ENCODE results near the gene SERINC2.
A peak's percentile ranks its signal among the peaks of the same experiment; 100 is the strongest.

SERINC2 gene

GRCh38 chr1:31409946-31410858, 2.8 kb upstream of the SERINC2 start:
- DNase-seq (ENCODE audit: extremely low spot score), result no peak
- TF ChIP-seq ELF4 (IDR thresholded peaks at IDR 0.05) (no peak), SUZ12 (IDR thresholded peaks at IDR 0.05) (no peak), SP1 (IDR thresholded peaks at IDR 0.05) (no peak), ARNT (IDR thresholded peaks at IDR 0.05) (no peak), CTBP1 (IDR thresholded peaks at IDR 0.05; ENCODE audit: borderline replicate concordance) (no peak), HDGF (IDR thresholded peaks at IDR 0.05; ENCODE audit: borderline replicate concordance) (no peak), ZNF384 (IDR thresholded peaks at IDR 0.05) (no peak), FOXK2 (IDR thresholded peaks at IDR 0.05) (no peak), BHLHE40 (IDR thresholded peaks at IDR 0.05; ENCODE audit: borderline replicate concordance) (no peak), LEF1 (IDR thresholded peaks at IDR 0.05; ENCODE audit: borderline replicate concordance) (no peak)
- ChIA-PET POLR2A (no interaction called here), CTCF (no interaction called here)

DNA sequence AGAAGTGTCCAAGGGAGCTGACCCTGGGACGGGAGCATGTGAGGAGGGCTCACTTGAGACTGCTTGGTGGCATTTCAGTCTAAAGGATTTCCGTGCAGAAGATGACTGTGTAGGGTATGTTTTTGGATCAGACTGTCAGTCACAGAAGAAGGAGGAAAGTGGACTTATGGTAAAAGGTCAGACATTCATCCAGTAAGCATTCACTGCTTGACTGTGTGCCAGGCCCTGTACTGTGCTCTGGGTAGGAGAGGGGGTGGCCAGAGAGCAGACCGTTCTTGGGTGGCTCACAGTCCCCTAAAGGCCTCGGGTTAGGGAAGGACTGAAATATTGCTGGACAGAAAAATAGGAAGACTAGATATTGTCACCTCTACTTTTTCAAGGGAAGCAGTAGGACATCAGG, 2.1 kb upstream of the SERINC2 start:
- TF ChIP-seq ELF4 (IDR thresholded peaks at IDR 0.05) (no peak), FOXK2 (IDR thresholded peaks at IDR 0.05) (no peak), HDGF (IDR thresholded peaks at IDR 0.05; ENCODE audit: borderline replicate concordance) (no peak), SP1 (IDR thresholded peaks at IDR 0.05) (no peak), L3MBTL2 (conservative IDR thresholded peaks at IDR 0.05) (no peak), FOXA1 (IDR thresholded peaks at IDR 0.05) (no peak), CTBP1 (IDR thresholded peaks at IDR 0.05; ENCODE audit: borderline replicate concordance) (no peak), BHLHE40 (IDR thresholded peaks at IDR 0.05; ENCODE audit: borderline replicate concordance) (no peak), LEF1 (IDR thresholded peaks at IDR 0.05; ENCODE audit: borderline replicate concordance) (no peak), TARDBP (IDR thresholded peaks at IDR 0.05) (no peak), FOXM1 (IDR thresholded peaks at IDR 0.05; ENCODE audit: borderline replicate concordance) (no peak)
- TF ChIP-seq, protein P1, sequence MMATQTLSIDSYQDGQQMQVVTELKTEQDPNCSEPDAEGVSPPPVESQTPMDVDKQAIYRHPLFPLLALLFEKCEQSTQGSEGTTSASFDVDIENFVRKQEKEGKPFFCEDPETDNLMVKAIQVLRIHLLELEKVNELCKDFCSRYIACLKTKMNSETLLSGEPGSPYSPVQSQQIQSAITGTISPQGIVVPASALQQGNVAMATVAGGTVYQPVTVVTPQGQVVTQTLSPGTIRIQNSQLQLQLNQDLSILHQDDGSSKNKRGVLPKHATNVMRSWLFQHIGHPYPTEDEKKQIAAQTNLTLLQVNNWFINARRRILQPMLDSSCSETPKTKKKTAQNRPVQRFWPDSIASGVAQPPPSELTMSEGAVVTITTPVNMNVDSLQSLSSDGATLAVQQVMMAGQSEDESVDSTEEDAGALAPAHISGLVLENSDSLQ (IDR thresholded peaks at IDR 0.05), result no peak
- CTCF ChIA-PET, result interaction anchor here (0.5 kb wide), 1 partner anchor 610 kb away, joined by 3 read pairs; no protein-coding TSS in a partner anchor
- POLR2A ChIA-PET, result no interaction called here
- DNase-seq (ENCODE audit: extremely low spot score), result no peak

- TF ChIP-seq FOXK2 (IDR thresholded peaks at IDR 0.05) (no peak), SUZ12 (IDR thresholded peaks at IDR 0.05) (no peak), LEF1 (IDR thresholded peaks at IDR 0.05; ENCODE audit: borderline replicate concordance) (no peak), SP1 (IDR thresholded peaks at IDR 0.05) (no peak), FOXA1 (IDR thresholded peaks at IDR 0.05) (no peak), ARNT (IDR thresholded peaks at IDR 0.05) (no peak), HDGF (IDR thresholded peaks at IDR 0.05; ENCODE audit: borderline replicate concordance) (no peak), TARDBP (IDR thresholded peaks at IDR 0.05) (no peak), L3MBTL2 (conservative IDR thresholded peaks at IDR 0.05) (no peak), CTBP1 (IDR thresholded peaks at IDR 0.05; ENCODE audit: borderline replicate concordance) (no peak), BHLHE40 (IDR thresholded peaks at IDR 0.05; ENCODE audit: borderline replicate concordance) (no peak), NFRKB (IDR thresholded peaks at IDR 0.05) (no peak), ELF4 (IDR thresholded peaks at IDR 0.05) (no peak), ZNF384 (IDR thresholded peaks at IDR 0.05) (no peak), FOXM1 (IDR thresholded peaks at IDR 0.05; ENCODE audit: borderline replicate concordance) (no peak)
- TF ChIP-seq, protein P1 (IDR thresholded peaks at IDR 0.05), result no peak
- CTCF ChIA-PET, result interaction anchor here (0.6 kb wide), 1 partner anchor 85 kb away, joined by 3 read pairs; no protein-coding TSS in a partner anchor
- no peak for DNase-seq (ENCODE audit: extremely low spot score)
- POLR2A ChIA-PET, result interaction anchor here (0.9 kb wide), 1 partner anchor 17 kb away, joined by 3 read pairs; no protein-coding TSS in a partner anchor
Observed at GRCh38 chr1:31412205-31412604, 808 bp upstream of the SERINC2 start.

DNA sequence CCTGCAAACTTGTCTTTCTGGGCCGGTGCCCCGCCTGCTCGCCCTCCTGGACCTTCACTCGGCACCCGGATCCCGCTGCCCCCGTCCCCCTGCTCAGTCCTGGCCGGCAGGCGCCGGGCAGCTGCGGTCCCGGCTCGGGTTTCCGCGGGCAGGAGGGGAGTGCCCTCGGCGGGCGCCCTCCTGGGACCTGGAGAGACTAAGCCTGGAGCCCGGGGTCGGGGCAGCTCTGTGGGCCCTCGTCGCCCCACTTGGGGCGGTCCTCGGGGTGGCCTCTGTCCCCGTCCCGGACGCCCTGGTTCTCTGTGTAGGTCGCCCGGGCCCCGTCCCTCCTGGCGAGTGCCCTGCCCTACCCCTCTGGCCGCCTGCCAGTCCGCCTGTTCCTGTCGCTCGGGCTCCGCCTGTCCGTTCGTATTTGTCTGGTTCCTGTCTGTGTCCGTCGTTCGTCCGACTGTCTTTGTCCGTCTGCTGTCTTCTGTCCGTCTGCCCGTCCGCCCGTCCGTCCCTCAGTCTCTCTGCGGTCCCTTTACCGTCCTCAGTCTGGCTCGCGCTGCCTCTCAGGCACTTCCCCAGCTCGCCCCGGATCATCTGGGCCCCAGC, 490 bp downstream of the SERINC2 start:
- ChIA-PET POLR2A (no interaction called here), CTCF (interaction anchor here (1.2 to 1.6 kb wide), 2 partner anchors 19 to 136 kb away, joined by 3 read pairs; no protein-coding TSS in a partner anchor)
- peak; percentile 68 for DNase-seq (ENCODE audit: extremely low spot score)
- no peak for TF ChIP-seq FOXM1 (IDR thresholded peaks at IDR 0.05; ENCODE audit: borderline replicate concordance)
- TF ChIP-seq FOXA1 (IDR thresholded peaks at IDR 0.05), result no peak
- no peak for TF ChIP-seq SP1 (IDR thresholded peaks at IDR 0.05)
- no peak for TF ChIP-seq NFRKB (IDR thresholded peaks at IDR 0.05)

DNA sequence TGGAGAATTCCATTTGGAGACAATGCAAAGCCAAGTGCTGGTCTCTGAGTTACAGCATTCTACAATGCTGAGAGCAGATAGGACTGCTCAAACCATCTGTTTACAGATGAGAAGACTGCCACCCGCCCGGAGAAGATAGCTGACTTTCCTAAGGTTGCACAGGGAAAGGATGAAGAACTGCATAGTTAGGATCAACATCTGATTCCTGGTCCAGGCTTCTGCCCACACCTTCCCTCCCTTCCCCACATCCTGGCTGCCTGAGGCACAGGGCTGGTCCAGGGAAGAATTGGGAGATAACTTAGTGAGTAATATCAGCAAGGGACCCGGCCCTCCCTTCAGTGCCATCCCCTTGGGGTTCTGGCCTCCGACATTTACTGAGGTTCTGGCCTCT, 2.0 kb downstream of the SERINC2 start:
- ChIA-PET POLR2A (no interaction called here), CTCF (interaction anchor here (1.6 kb wide), 1 partner anchor 134 kb away, joined by 3 read pairs; no protein-coding TSS in a partner anchor)
- TF ChIP-seq LEF1 (IDR thresholded peaks at IDR 0.05; ENCODE audit: borderline replicate concordance) (no peak), SP1 (IDR thresholded peaks at IDR 0.05) (no peak), ZNF384 (IDR thresholded peaks at IDR 0.05) (no peak), CTBP1 (IDR thresholded peaks at IDR 0.05; ENCODE audit: borderline replicate concordance) (no peak), ELF4 (IDR thresholded peaks at IDR 0.05) (no peak), NFRKB (IDR thresholded peaks at IDR 0.05) (no peak), SUZ12 (IDR thresholded peaks at IDR 0.05) (no peak), L3MBTL2 (conservative IDR thresholded peaks at IDR 0.05) (no peak), FOXM1 (IDR thresholded peaks at IDR 0.05; ENCODE audit: borderline replicate concordance) (no peak)
- DNase-seq (ENCODE audit: extremely low spot score), result no peak

- DNase-seq (ENCODE audit: extremely low spot score), result no peak
- ChIA-PET CTCF (no interaction called here), POLR2A (no interaction called here)
- TF ChIP-seq CTBP1 (IDR thresholded peaks at IDR 0.05; ENCODE audit: borderline replicate concordance), result no peak
- no peak for TF ChIP-seq ZNF384 (IDR thresholded peaks at IDR 0.05)
- no peak for TF ChIP-seq FOXK2 (IDR thresholded peaks at IDR 0.05)
- no peak for TF ChIP-seq SUZ12 (IDR thresholded peaks at IDR 0.05)
Observed at GRCh38 chr1:31415658-31416057, 2.6 kb downstream of the SERINC2 start.
